Stomach (tissue), 9 donors: ENCODE measurements around the gene FCHO2. TPM values are rescaled to one million over a fixed set of nuclear protein-coding genes. Genes with fewer than 3 reads are reported as not detected.

ENCODE experiments used
- DNase-seq, 2 donors: peaks; one replicate each; pipeline versions ENCODE4 v3.0.0 to v3.0.0-alpha.2; 2013 to 2019
- H3K27ac ChIP-seq, 5 donors: fragments of 200-600 bp in 4 of 5; sonication (generic) in 4 of 5; one replicate each; pipeline ENCODE4 v1.5.1; 2013 to 2019; ENCODE audit warnings: mild to moderate bottlenecking in 1 of 5, moderate library complexity in 1 of 5
- H3K27me3 ChIP-seq, 3 donors: fragments of 200-600 bp; sonication (generic); one replicate each; pipeline ENCODE4 v1.5.1; 2017 to 2019; ENCODE audit warnings: mixed run types in 1 of 3
- H3K36me3 ChIP-seq, 4 donors: fragments of 200-600 bp; sonication (generic); 1 replicate in 3 of 4; 2 replicates in 1 of 4; pipeline ENCODE4 v1.5.1; 2016 to 2019
- H3K4me1 ChIP-seq, 4 donors: fragments of 200-600 bp; sonication (generic); one replicate each; pipeline ENCODE4 v1.5.1; 2016 to 2019
- H3K4me3 ChIP-seq, 4 donors: fragments of 200-600 bp; sonication (generic) in 3 of 4; one replicate each; pipeline ENCODE4 v1.5.1; 2016 to 2019; ENCODE audit warnings: mild to moderate bottlenecking in 1 of 4
- H3K9me3 ChIP-seq, 4 donors: fragments of 200-600 bp; sonication (generic); one replicate each; pipeline ENCODE4 v1.5.1; 2016 to 2019
- EP300 ChIP-seq: sonication (generic); formaldehyde crosslinking; IDR thresholded peaks from one replicate; pipeline ENCODE4 v1.6.1; 2017; ENCODE audit warnings: antibody characterized with exemption
- POLR2A ChIP-seq, 4 donors: fragments of 450-650 bp; IDR thresholded peaks; one replicate each; pipeline ENCODE4 v1.6.1; 2016; ENCODE audit warnings: antibody characterized with exemption in 4 of 4, control low read depth in 2 of 4, mild to moderate bottlenecking in 1 of 4, moderate library complexity in 1 of 4
- POLR2AphosphoS5 ChIP-seq, 3 donors: sonication (generic); formaldehyde crosslinking; IDR thresholded peaks; one replicate each; pipeline ENCODE4 v1.6.1; 2016; ENCODE audit warnings: antibody characterized with exemption in 3 of 3
- WGBS, 5 donors: extraction: QIAGEN DNeasy Blood & Tissue Kit in 3 of 5; methylation state at CpG; one replicate each; pipeline versions ENCODE4 v1.1.5 to v1.1.7; 2013 to 2018; 5-methylcytosine and 5-hydroxymethylcytosine counted together
- intact Hi-C: fragments of 100-400 bp; cut with DNase I; formaldehyde crosslinking; loops from one replicate; pipeline ENCODE4 v1.15.1; 2023; ENCODE audit warnings: low total_unique reads
- polyA plus RNA-seq, 3 donors: library from polyadenylated mRNA; stranded (reverse); fragments of 200-250 nt; gene quantifications; one replicate each; pipeline ENCODE4 v1.2.3, GENCODE V29; 2013
- total RNA-seq, 5 donors: library from RNA; depleted of rRNA; stranded (reverse); fragments of >200 nt; gene quantifications; one replicate each; pipeline versions ENCODE4 v1.1.0 to v1.2.3, GENCODE V29; 2014 to 2016
- TF ChIP-seq, protein P1 (sequence below), 7 experiments: fragments of 450-650 bp in 4 of 7; fragments of 200-600 bp in 3 of 7; sonication (generic) in 3 of 7; IDR thresholded peaks; one replicate each; pipeline ENCODE4 v1.5.1; 2016 to 2019; ENCODE audit warnings: antibody characterized with exemption in 7 of 7, control low read depth in 2 of 7, mild to moderate bottlenecking in 1 of 7
- donor health status: healthy with polysubstance abuse.
- donor health status: Bipolar disorder and iron deficiency.
- donor health status: healthy.

The FCHO2 gene
- total and polyA plus RNA-seq, 8 donors, result 6.9 to 46.1 (median 13.8) TPM

DNA sequence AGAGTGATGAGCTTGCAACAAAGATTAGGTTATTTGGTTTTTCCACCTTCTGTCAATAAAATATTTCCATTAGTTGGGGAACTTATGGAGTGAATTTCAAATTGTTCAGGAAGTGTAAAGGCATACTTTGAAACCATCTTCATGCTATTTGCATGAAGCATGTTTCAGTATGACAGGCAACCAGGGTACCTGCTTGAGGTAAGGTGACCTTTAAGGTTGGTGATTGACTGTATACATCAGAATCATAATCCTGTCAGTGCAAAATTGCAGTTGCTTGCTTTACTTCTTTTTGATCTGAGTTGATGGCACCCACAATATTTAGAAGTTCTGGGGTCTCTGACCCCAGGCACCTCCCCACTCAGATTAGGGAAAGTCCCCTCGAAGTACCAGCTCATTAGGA, 138.6 kb downstream of the FCHO2 start:
- TF ChIP-seq POLR2AphosphoS5 (IDR thresholded peaks at IDR 0.05) (no peak), EP300 (no peak), POLR2A (IDR thresholded peaks at IDR 0.05) (no peak)
- TF ChIP-seq, protein P1, sequence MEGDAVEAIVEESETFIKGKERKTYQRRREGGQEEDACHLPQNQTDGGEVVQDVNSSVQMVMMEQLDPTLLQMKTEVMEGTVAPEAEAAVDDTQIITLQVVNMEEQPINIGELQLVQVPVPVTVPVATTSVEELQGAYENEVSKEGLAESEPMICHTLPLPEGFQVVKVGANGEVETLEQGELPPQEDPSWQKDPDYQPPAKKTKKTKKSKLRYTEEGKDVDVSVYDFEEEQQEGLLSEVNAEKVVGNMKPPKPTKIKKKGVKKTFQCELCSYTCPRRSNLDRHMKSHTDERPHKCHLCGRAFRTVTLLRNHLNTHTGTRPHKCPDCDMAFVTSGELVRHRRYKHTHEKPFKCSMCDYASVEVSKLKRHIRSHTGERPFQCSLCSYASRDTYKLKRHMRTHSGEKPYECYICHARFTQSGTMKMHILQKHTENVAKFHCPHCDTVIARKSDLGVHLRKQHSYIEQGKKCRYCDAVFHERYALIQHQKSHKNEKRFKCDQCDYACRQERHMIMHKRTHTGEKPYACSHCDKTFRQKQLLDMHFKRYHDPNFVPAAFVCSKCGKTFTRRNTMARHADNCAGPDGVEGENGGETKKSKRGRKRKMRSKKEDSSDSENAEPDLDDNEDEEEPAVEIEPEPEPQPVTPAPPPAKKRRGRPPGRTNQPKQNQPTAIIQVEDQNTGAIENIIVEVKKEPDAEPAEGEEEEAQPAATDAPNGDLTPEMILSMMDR (IDR thresholded peaks at IDR 0.05), result no peak
- no peak for DNase-seq
- WGBS, 5 donors, result 62 to 89% (median 73%) methylated on average over 1 of the region's 1 CpG
- peaks cover 0 to 22% (median 13%) of the 10 kb centered on the region in 4 donors for H3K36me3 ChIP-seq
- intact Hi-C loops, result no loop called here
- H3K9me3 ChIP-seq, result peaks cover 0 to 13% (median 2%) of the 10 kb centered on the region in 4 donors
- H3K4me1 ChIP-seq, result no peaks in the 10 kb centered on the region
- H3K4me3 ChIP-seq, result no peak overlapping the region
- H3K27me3 ChIP-seq, result no peaks in the 10 kb centered on the region
- no peak overlapping the region for H3K27ac ChIP-seq

DNA sequence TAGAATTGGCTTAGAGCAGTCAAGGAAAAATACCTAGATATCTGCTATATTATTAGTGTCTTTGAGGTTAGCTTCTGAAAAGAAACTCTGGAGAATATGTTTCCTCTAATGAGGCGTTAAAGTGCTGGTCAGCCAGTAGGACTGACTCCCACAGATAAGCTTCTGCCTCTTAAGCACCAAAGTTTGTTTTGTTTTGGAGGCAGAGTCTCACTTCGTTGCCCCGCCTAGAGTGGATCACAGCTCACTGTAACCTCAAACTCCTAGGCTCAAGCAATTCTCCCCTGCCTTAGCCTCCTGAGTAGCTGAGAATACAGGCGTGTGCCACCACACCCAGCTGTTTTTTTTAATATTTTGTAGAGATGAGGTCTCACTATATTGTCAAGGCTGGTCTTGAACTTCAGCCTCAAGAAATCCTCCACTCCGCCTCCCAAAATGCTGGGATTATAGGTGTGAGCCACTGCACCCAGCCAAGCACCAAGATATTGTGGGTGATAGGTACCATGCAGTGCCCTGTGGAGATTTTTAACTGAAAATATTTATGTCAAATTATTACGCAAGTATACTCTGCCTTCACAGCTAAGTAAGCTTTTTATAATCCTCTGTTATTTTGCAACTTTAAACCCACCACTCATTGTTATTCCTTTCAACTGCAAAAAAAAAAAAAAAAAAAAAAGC, 139.9 kb downstream of the FCHO2 start:
- DNase-seq, result no peak
- Histone ChIP-seq H3K4me1 (no peaks in the 10 kb centered on the region), H3K4me3 (no peak overlapping the region), H3K9me3 (peaks cover 0 to 13% (median 2%) of the 10 kb centered on the region in 4 donors), H3K27ac (no peak overlapping the region), H3K36me3 (peaks cover 0 to 16% (median 9%) of the 10 kb centered on the region in 4 donors), H3K27me3 (no peaks in the 10 kb centered on the region)
- WGBS, 5 donors, result 86 to 93% (median 89%) methylated on average over 6 of the region's 6 CpGs
- no peak for TF ChIP-seq POLR2AphosphoS5 (IDR thresholded peaks at IDR 0.05)
- TF ChIP-seq, protein P1 (IDR thresholded peaks at IDR 0.05), result no peak
- TF ChIP-seq EP300, result no peak
- no peak for TF ChIP-seq POLR2A (IDR thresholded peaks at IDR 0.05)
- intact Hi-C loops, result no loop called here

DNA sequence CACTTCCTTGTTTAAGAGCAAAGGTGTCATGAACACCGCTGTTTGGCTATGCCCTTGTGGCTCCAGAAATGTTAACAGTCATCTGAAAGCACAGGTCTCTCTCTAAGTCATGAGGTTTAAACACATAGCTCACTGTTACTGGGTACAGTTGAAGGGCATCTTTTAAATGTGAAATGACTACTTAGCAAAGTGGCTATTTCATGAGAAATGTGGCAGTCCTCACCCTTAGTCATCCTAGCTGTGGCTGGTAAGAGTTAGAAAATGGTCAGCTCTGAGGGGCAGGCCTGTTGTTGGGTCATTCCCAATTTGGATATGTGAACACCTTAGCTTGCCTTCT, 140.4 kb downstream of the FCHO2 start:
- intact Hi-C loops, result no loop called here
- Histone ChIP-seq H3K27me3 (no peaks in the 10 kb centered on the region), H3K4me3 (no peak overlapping the region), H3K9me3 (peaks cover 0 to 13% (median 2%) of the 10 kb centered on the region in 4 donors), H3K36me3 (peaks cover 0 to 11% (median 4%) of the 10 kb centered on the region in 4 donors), H3K27ac (peak overlapping the region in 3 of 5 donors; percentile 17 to 48 (median 45)), H3K4me1 (no peaks in the 10 kb centered on the region)
- WGBS, 5 donors, result 49 to 75% (median 66%) methylated on average over 1 of the region's 1 CpG
- DNase-seq, result no peak
- TF ChIP-seq POLR2A (IDR thresholded peaks at IDR 0.05) (no peak), EP300 (no peak), POLR2AphosphoS5 (IDR thresholded peaks at IDR 0.05) (no peak)
- TF ChIP-seq, protein P1 (IDR thresholded peaks at IDR 0.05), result no peak

DNA sequence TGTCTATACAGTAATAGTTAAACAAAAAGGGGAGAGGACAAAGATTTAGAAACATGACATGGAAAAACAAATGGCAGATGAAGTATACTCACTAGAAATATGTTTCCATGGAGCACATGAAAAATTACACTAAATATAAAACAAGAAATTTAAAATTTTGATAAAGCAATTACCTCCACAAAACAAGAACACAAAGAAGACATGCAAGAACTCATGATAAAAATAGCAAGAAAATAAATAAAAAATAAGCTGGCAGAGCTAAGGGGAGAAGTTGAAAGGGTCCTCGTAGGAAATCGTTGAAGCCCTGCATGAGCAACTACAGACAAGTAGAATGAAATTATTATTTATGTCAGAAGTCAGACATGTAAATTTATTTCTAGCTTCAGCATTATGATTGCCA, 141.9 kb downstream of the FCHO2 start:
- WGBS, 5 donors, result 83 to 95% (median 94%) methylated on average over 2 of the region's 2 CpGs
- H3K4me1 ChIP-seq, result no peaks in the 10 kb centered on the region
- no peak for DNase-seq
- no peak overlapping the region for H3K4me3 ChIP-seq
- H3K36me3 ChIP-seq, result no peaks in the 10 kb centered on the region
- no peak for TF ChIP-seq POLR2AphosphoS5 (IDR thresholded peaks at IDR 0.05)
- H3K27ac ChIP-seq, result no peak overlapping the region
- H3K27me3 ChIP-seq, result no peaks in the 10 kb centered on the region
- peaks cover 0 to 13% (median 2%) of the 10 kb centered on the region in 4 donors for H3K9me3 ChIP-seq
- intact Hi-C loops, result no loop called here

DNA sequence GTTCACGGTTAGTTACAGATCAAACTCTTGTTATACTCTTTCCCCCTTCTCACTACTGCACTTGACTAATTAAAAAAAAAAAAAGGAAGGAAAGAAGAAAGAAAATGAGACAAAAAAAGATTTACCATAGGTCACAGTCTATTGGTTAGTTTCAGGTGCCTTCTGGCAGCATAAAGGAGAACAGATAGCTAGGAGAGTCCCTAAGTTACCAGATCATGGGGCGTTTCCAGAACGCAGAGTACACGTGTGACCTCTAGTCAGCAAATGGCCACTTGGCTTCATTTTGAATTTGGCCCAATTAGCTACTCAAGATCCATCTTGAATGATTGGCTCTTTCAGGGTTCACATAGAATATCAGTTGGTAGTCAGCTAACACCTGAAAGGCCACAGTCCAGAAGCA, 144.3 kb downstream of the FCHO2 start:
- TF ChIP-seq EP300 (no peak), POLR2A (IDR thresholded peaks at IDR 0.05) (no peak)
- no peak overlapping the region for H3K4me3 ChIP-seq
- WGBS, 5 donors, result 87 to 93% (median 90%) methylated on average over 4 of the region's 4 CpGs
- DNase-seq, result no peak
- no peaks in the 10 kb centered on the region for H3K27me3 ChIP-seq
- intact Hi-C loops, result no loop called here
- no peaks in the 10 kb centered on the region for H3K36me3 ChIP-seq
- peaks cover 0 to 13% (median 2%) of the 10 kb centered on the region in 4 donors for H3K9me3 ChIP-seq
- H3K4me1 ChIP-seq, result no peaks in the 10 kb centered on the region
- no peak overlapping the region for H3K27ac ChIP-seq
